VCaP (cell line): ENCODE results near the gene CARD9.

Experiments
- H3K27ac ChIP-seq: fragments of 450-650 bp; 2 replicates; pipeline ENCODE4 v1.5.1; 2017
- TF ChIP-seq, protein P1 (sequence below): fragments of 450-650 bp; conservative IDR thresholded peaks from 2 replicates; pipeline ENCODE4 v1.5.1; 2017; ENCODE audit warnings: mild to moderate bottlenecking, moderate library complexity

The CARD9 gene

DNA sequence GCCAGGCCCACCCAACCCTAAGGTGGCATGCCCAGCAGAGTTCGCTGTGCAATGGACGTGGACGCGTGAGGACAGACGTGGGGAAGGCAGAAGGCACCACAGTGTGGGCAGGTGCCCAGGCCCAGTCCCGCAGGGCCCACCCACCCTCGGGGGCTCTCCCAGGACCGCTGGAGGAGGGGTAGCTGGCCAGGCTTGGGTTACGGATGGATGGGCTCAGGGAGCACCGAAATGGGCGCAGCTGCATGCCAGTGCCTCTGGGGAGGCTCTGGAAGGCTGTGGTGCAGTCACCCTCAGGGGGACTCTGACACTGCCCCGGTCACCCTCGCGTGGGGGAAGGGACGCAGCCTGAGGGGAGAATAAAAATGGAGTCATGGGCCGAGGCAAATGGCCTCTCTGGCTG lies 55.8 kb downstream of the CARD9 start:
- TF ChIP-seq, protein P1, sequence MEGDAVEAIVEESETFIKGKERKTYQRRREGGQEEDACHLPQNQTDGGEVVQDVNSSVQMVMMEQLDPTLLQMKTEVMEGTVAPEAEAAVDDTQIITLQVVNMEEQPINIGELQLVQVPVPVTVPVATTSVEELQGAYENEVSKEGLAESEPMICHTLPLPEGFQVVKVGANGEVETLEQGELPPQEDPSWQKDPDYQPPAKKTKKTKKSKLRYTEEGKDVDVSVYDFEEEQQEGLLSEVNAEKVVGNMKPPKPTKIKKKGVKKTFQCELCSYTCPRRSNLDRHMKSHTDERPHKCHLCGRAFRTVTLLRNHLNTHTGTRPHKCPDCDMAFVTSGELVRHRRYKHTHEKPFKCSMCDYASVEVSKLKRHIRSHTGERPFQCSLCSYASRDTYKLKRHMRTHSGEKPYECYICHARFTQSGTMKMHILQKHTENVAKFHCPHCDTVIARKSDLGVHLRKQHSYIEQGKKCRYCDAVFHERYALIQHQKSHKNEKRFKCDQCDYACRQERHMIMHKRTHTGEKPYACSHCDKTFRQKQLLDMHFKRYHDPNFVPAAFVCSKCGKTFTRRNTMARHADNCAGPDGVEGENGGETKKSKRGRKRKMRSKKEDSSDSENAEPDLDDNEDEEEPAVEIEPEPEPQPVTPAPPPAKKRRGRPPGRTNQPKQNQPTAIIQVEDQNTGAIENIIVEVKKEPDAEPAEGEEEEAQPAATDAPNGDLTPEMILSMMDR: no peak
- H3K27ac ChIP-seq: no peak overlapping the region

DNA sequence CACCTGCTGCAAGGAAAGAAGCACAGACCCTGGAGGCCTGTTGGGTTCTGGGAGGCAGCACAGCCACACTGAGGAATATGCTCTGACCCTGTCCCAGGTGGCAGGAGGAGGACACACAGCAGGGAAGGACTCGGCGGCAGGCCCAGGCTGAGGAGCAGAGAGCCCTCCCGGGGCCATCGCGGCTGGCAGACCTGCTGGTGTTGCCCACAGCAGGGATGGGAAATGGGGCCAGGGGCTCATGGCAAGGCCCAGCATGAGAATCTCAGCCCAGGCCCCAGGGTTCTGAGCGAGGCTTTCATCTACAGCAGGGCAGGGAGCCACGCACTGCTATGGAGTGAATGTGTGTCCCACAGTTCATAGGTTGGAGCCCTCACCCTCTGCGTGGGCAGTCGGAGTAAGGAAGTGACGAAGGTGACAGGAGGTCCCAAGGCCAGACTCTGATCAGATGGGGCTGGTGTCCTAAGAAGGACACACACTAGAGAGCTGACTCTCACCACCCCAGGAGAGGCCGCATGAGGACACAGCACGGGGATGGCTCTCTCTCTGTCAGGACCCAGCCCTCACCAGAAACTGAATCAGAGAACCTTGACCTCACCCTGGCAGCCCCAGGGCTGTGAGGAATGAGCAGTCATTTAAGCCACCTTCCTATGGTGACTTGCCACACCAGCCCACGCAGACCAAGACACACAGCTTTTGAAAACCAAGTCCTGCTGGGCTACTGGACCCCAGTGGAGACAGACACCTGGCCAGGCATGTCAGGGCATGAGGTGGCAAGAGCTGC lies 56.4 kb downstream of the CARD9 start:
- TF ChIP-seq, protein P1: no peak
- no peak overlapping the region for H3K27ac ChIP-seq

DNA sequence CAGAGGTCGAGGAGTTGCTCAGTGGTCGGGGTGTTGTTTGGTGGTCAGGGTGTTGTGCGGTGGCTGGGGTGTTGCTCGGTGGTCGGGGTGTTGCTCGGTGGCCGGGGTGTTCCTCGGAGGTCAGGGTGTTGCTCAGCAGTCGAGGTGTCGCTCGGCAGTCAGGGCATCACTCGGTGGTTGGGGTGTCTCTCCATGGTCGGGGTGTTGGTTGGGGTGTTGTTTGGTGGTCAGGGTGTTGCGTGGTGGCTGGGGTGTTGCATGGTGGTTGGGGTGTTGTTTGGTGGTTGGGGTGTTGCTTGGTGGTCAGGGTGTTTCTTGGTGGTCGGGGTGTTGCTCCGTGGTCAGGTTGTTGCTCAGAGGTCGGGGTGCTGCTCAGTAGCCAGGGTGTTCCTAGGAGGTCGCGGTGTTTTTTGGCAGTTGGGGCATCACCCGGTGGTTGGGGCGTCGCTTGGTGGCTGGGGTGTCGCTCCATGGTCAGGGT lies 57.2 kb downstream of the CARD9 start:
- TF ChIP-seq, protein P1: no peak
- H3K27ac ChIP-seq: no peak overlapping the region

DNA sequence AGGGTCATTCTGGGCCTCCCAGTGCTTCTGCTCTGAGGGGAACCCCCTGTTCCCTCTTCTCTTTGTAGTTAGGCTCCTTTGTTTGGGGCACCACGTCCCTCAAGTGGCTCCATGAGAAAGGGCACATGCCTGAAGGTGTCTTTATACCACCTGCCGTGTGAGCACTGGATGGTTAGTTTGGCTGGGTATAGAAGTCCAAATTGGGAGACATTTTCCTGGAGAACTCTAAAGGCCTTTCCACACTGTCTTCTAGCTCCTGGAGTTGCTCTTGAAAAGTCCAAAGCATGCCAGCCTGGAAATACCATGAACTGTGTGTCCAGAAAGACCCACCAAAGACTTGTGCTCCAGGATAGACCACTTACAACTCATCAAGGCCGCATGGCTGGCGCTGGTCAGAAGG lies 58.5 kb downstream of the CARD9 start:
- TF ChIP-seq, protein P1: no peak
- H3K27ac ChIP-seq: no peak overlapping the region

DNA sequence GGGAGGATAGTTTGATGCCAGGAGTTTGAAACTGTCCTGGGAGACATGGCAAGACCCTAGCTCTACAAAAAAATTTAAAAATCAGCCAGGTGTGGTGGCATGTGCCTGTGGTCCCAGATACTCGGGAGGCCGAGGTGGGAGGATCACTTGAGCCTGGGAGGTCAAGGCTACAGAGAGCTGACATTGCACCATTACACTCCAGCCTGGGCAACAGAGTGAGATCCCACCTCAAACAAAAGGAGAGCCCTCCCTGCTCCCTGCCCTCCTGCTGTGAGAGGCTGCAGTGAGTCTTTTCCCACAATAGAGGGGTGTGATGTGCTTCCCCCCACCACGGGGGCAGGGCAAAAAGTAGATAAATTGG lies 59.4 kb downstream of the CARD9 start:
- no peak overlapping the region for H3K27ac ChIP-seq
- TF ChIP-seq, protein P1: no peak
